H1 (cell line): Measurements from ENCODE around the gene CMIP. TPM values are rescaled to one million over a fixed set of nuclear protein-coding genes. Genes with fewer than 3 reads are reported as not detected.
A peak's percentile ranks its signal among the peaks of the same experiment; 100 is the strongest.

Experiments used
- CTCF ChIA-PET: fragments of 300-600 bp; sonication (Branson Sonifier 250); formaldehyde crosslinking; loops from one replicate; lab custom pipeline; 2021; ENCODE audit not compliant: partially characterized antibody; lab: Charles Lee
- POLR2A ChIA-PET: fragments of 300-600 bp; sonication (Branson Sonifier 250); formaldehyde crosslinking; loops from one replicate; lab custom pipeline; 2021; ENCODE audit warnings: inconsistent platforms; ENCODE audit not compliant: partially characterized antibody; lab: Charles Lee
- DNase-seq, 2 experiments: peaks; one replicate each; pipeline versions ENCODE4 v3.0.0 to v3.0.0-alpha.2; 2010 to 2022; ENCODE audit warnings: low spot score in 2 of 2, low read depth in 1 of 2, mixed read lengths in 1 of 2
- FAIRE-seq: peaks from 2 replicates; lab custom pipeline; 2011; peaks lifted over from hg19 to GRCh38; lab: Jason Lieb, UNC
- H2AFZ ChIP-seq: 2 replicates; pipeline ENCODE4 v1.8.1; 2012; ENCODE audit warnings: low read length, inconsistent platforms
- H2AK5ac ChIP-seq: 2 replicates; pipeline ENCODE4 v1.6.1; 2013; ENCODE audit warnings: low read depth, low read length
- H2BK120ac ChIP-seq: replicated peaks from 2 replicates; pipeline ENCODE3; 2013; ENCODE audit warnings: low read depth, low read length, inconsistent platforms
- H2BK12ac ChIP-seq: 2 replicates; pipeline ENCODE4 v1.6.1; 2013; ENCODE audit warnings: low read depth, low read length
- H2BK15ac ChIP-seq: 2 replicates; pipeline ENCODE4 v1.6.1; 2013; ENCODE audit warnings: low read length
- H2BK20ac ChIP-seq: 2 replicates; pipeline ENCODE4 v1.6.1; 2013; ENCODE audit warnings: low read length
- H2BK5ac ChIP-seq: 2 replicates; pipeline ENCODE4 v1.6.1; 2013; ENCODE audit warnings: low read depth, low read length
- H3K14ac ChIP-seq: 2 replicates; pipeline ENCODE4 v1.6.1; 2013; ENCODE audit warnings: inconsistent platforms; ENCODE audit not compliant: insufficient read length
- H3K18ac ChIP-seq: 2 replicates; pipeline ENCODE4 v1.6.1; 2013; ENCODE audit warnings: low read length; ENCODE audit errors: extremely low read depth
- H3K23ac ChIP-seq: 2 replicates; pipeline ENCODE4 v1.6.1; 2013; ENCODE audit warnings: inconsistent platforms; ENCODE audit not compliant: insufficient read length
- H3K23me2 ChIP-seq: 2 replicates; pipeline ENCODE4 v1.6.1; 2013; ENCODE audit warnings: low read depth, low read length
- H3K27ac ChIP-seq: 2 replicates; pipeline ENCODE4 v1.6.1; 2011; ENCODE audit warnings: low read depth, low read length, inconsistent platforms
- H3K27me3 ChIP-seq, 4 experiments: replicated peaks in 1 of 4; 1 replicate in 1 of 4; 2 replicates in 3 of 4; pipeline versions ENCODE4 v1.6.1 to v1.8.1; 2011 to 2013; ENCODE audit warnings: low read length in 3 of 4, mild to moderate bottlenecking in 3 of 4, inconsistent platforms in 2 of 4, mixed read lengths in 2 of 4, moderate library complexity in 1 of 4; ENCODE audit not compliant: control insufficient read depth in 3 of 4, insufficient read depth in 3 of 4; ENCODE audit errors: extremely low read depth in 1 of 4
- H3K36me3 ChIP-seq, 4 experiments: 2 replicates each; pipeline versions ENCODE4 v1.6.1 to v1.8.1; 2011 to 2013; ENCODE audit warnings: mild to moderate bottlenecking in 4 of 4, low read length in 3 of 4, moderate library complexity in 2 of 4, control low read depth in 1 of 4, inconsistent platforms in 1 of 4; ENCODE audit not compliant: insufficient read depth in 4 of 4, control insufficient read depth in 2 of 4
- H3K4ac ChIP-seq: replicated peaks from 2 replicates; pipeline ENCODE3; 2013; ENCODE audit warnings: low read length, low read depth, mixed read lengths, inconsistent platforms; ENCODE audit not compliant: insufficient read length
- H3K4me1 ChIP-seq, 4 experiments: replicated peaks in 1 of 4; 1 replicate in 1 of 4; 2 replicates in 3 of 4; pipeline versions ENCODE4 v1.6.1 to v1.8.1; 2011 to 2013; ENCODE audit warnings: low read length in 3 of 4, inconsistent platforms in 2 of 4, mixed read lengths in 1 of 4; ENCODE audit not compliant: insufficient read depth in 4 of 4, control insufficient read depth in 3 of 4
- H3K4me2 ChIP-seq, 2 experiments: 2 replicates each; pipeline versions ENCODE4 v1.6.1 to v1.8.1; 2011 to 2013; ENCODE audit warnings: low read depth in 2 of 2, low read length in 2 of 2, control low read depth in 1 of 2, inconsistent platforms in 1 of 2, mild to moderate bottlenecking in 1 of 2; ENCODE audit not compliant: insufficient read depth in 1 of 2
- H3K4me3 ChIP-seq, 4 experiments: fragments of 200-600, 300-600 bp in 1 of 4; sonication (generic), shearing (Covaris generic), sonication (Bioruptor Twin) in 1 of 4; 2 replicates each; pipeline versions ENCODE4 v1.5.1 to v1.8.1; 2011 to 2016; ENCODE audit warnings: low read length in 4 of 4, low read depth in 3 of 4, control low read depth in 2 of 4, inconsistent platforms in 2 of 4, mild to moderate bottlenecking in 2 of 4, mixed read lengths in 1 of 4, moderate library complexity in 1 of 4; ENCODE audit not compliant: insufficient read depth in 2 of 4; ENCODE audit errors: extremely low read depth in 1 of 4
- H3K56ac ChIP-seq: replicated peaks from 2 replicates; pipeline ENCODE3; 2013; ENCODE audit warnings: low read depth, mild to moderate bottlenecking, mixed read lengths, low read length, inconsistent platforms; ENCODE audit not compliant: insufficient read length
- H3K79me1 ChIP-seq: 2 replicates; pipeline ENCODE4 v1.6.1; 2013; ENCODE audit warnings: low read depth, low read length, control low read depth
- H3K79me2 ChIP-seq, 2 experiments: 2 replicates each; pipeline versions ENCODE4 v1.6.1 to v1.8.1; 2012 to 2013; ENCODE audit warnings: low read length in 2 of 2, mild to moderate bottlenecking in 2 of 2, inconsistent platforms in 1 of 2; ENCODE audit not compliant: insufficient read depth in 2 of 2, control insufficient read depth in 1 of 2
- H3K9ac ChIP-seq, 4 experiments: replicated peaks in 1 of 4; 1 replicate in 1 of 4; 2 replicates in 3 of 4; pipeline versions ENCODE4 v1.6.1 to v1.8.1; 2011 to 2013; ENCODE audit warnings: low read depth in 3 of 4, low read length in 3 of 4, control low read depth in 2 of 4, mild to moderate bottlenecking in 2 of 4, moderate library complexity in 2 of 4, inconsistent platforms in 1 of 4; ENCODE audit errors: extremely low read depth in 1 of 4
- H3K9me3 ChIP-seq, 2 experiments: 2 replicates each; pipeline versions ENCODE4 v1.6.1 to v1.8.1; 2012 to 2013; ENCODE audit warnings: mild to moderate bottlenecking in 2 of 2, moderate library complexity in 2 of 2, control low read depth in 1 of 2, inconsistent platforms in 1 of 2, low read depth in 1 of 2, low read length in 1 of 2, mixed read lengths in 1 of 2; ENCODE audit not compliant: insufficient read depth in 2 of 2
- H4K20me1 ChIP-seq, 2 experiments: replicated peaks in 1 of 2; 2 replicates each; pipeline versions ENCODE3 to v1.8.1; 2011 to 2013; ENCODE audit warnings: inconsistent platforms in 2 of 2, low read length in 2 of 2, mild to moderate bottlenecking in 1 of 2; ENCODE audit not compliant: insufficient read depth in 2 of 2, control insufficient read depth in 1 of 2
- H4K5ac ChIP-seq: 2 replicates; pipeline ENCODE4 v1.6.1; 2013; ENCODE audit warnings: low read length, low read depth, mixed read lengths, inconsistent platforms; ENCODE audit not compliant: insufficient read length
- H4K8ac ChIP-seq: 2 replicates; pipeline ENCODE4 v1.8.0; 2013; ENCODE audit warnings: mild to moderate bottlenecking, moderate library complexity, low read length, inconsistent platforms; ENCODE audit not compliant: insufficient read depth; ENCODE audit errors: extremely low read depth
- H4K91ac ChIP-seq: replicated peaks from 2 replicates; pipeline ENCODE3; 2013; ENCODE audit warnings: low read length, mixed read lengths, inconsistent platforms; ENCODE audit not compliant: insufficient read length
- E2F6 ChIP-seq: IDR thresholded peaks from 2 replicates; pipeline ENCODE4 v1.6.1; 2012; ENCODE audit warnings: inconsistent platforms
- HDAC6 ChIP-seq: IDR thresholded peaks from one replicate; pipeline ENCODE4 v1.7.1; 2012; ENCODE audit warnings: low read depth, mild to moderate bottlenecking, inconsistent platforms, low read length, moderate library complexity
- WGBS, 2 experiments: shearing (Covaris generic) in 1 of 2; methylation state at CpG; one replicate each; pipeline versions ENCODE4 v1.1.6 to v1.1.7; 2013 to 2015; ENCODE audit warnings: low lambda C conversion rate in 2 of 2, mixed read lengths in 2 of 2, inconsistent platforms in 1 of 2, low coverage in 1 of 2, missing lambda C conversion rate in 1 of 2; ENCODE audit not compliant: insufficient replicate concordance in 2 of 2, insufficient coverage in 1 of 2, insufficient read length in 1 of 2; ENCODE audit errors: extremely low coverage in 1 of 2, missing lambda C conversion rate in 1 of 2; 5-methylcytosine and 5-hydroxymethylcytosine counted together
- polyA plus RNA-seq, 7 experiments: library from polyadenylated mRNA; depleted of rRNA in 3 of 7; stranded (reverse) in 5 of 7; unstranded in 2 of 7; fragments of >200 nt in 5 of 7; fragments of 200-250 nt in 2 of 7; gene quantifications; 1 replicate in 5 of 7; 2 replicates in 1 of 7; 4 replicates in 1 of 7; pipeline versions ENCODE4 v1.2.1 to v1.2.3, GENCODE V29; 2011 to 2013; ENCODE audit warnings: missing spikeins in 2 of 7, mixed read lengths in 2 of 7
- total RNA-seq: library from RNA; stranded (reverse); fragmentation: NEBNext Ultra II Directional; extraction: Animal tissue kit (Norgen Biotek cat#: 25700); gene quantifications from 2 replicates; pipeline ENCODE4 v1.2.1, GENCODE V29; 2021

CMIP gene
- total and polyA plus RNA-seq, 2 of the 8 experiments (the other 6 are each of a cell fraction or from before 2014, with no cell fraction given), result 7.9 to 53.2 TPM

DNA sequence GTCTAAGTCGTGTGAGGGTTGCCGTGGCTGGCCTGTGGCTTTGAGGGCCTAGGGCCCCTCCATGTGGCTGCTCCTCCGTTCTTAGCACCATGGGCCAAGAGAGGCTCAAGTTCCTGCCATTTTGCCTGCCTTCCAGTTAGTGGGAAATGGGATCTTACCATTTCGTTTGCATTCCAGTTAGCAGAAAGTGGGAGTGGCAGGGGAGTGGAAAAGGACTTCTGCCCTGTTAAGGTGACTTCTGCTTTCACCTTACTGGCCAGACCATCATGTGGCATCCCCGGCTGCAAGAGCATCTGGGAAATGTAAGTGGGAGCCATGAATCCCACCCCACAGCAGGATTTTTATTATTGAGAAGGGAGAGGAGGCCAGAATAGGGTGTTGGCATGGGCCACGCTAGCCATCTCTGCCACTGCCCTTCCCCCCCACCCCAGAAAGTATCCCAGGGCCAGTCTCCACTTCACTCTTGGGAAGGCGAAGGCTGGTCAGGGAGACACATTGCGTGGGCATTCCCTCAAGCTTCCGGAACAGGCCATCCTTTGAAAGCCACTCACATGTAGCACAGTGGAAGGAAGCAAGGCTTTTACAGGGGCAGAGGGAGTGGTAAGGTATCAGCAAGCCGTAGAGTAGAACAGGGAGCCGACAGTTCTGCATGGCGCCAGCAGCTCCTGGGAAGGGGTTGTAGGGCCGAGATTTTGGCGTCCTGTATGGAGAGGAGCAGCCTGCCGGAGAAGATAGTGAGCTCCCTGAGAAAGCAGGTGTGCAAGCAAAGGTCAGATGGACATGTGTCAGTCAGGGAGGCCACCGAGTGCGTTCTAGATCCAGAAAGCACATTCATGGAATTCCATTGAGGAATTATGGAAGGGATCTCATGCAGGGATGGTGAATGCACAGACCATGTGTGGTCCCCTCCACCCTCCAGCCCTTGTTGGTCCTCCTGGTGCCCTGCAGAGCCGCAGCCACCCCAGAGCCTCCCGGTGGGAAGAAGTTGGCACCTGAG is 33.4 kb downstream of the CMIP start:
- H2BK20ac ChIP-seq, result no peak overlapping the region
- peaks cover 33% of the 10 kb centered on the region for H3K79me1 ChIP-seq
- no peak overlapping the region for H4K5ac ChIP-seq
- peaks cover 21 to 34% of the 10 kb centered on the region in 2 experiments for H4K20me1 ChIP-seq
- H3K4ac ChIP-seq, result no peak overlapping the region
- H3K23me2 ChIP-seq, result no peaks in the 10 kb centered on the region
- H3K4me3 ChIP-seq, result no peak overlapping the region
- H3K4me2 ChIP-seq, result no peak overlapping the region; a peak in 1 of 4 replicates
- H3K79me2 ChIP-seq, result peaks cover 3 to 92% of the 10 kb centered on the region in 2 experiments; a peak in 3 of 4 replicates
- H3K23ac ChIP-seq, result no peak overlapping the region
- ChIA-PET POLR2A (interaction anchor here (1.2 to 1.4 kb wide), 2 partner anchors 9 to 36 kb away, joined by 3 read pairs; no protein-coding TSS in a partner anchor), CTCF (no interaction called here)
- no peak overlapping the region for H3K27ac ChIP-seq
- no peak overlapping the region for H3K9ac ChIP-seq
- no peak overlapping the region for H2BK120ac ChIP-seq
- no peak for DNase-seq
- H3K14ac ChIP-seq, result no peak overlapping the region
- no peak overlapping the region for H4K91ac ChIP-seq
- H3K56ac ChIP-seq, result no peak overlapping the region
- H3K18ac ChIP-seq, result no peak overlapping the region
- no peak overlapping the region for H2AFZ ChIP-seq
- FAIRE-seq, result no peak
- H3K27me3 ChIP-seq, result no peaks in the 10 kb centered on the region
- peak overlapping the region; percentile 44; the same call in 1 of the 2 replicates for H2BK5ac ChIP-seq
- 0 out of 2 replicates have a peak overlapping the region, but pooled peaks have one; percentile 24 for H2AK5ac ChIP-seq
- 90% methylated on average over 18 of the region's 19 CpGs; no CpG with 5 or more reads in 1 of the 2 experiments for WGBS, 2 experiments
- H3K4me1 ChIP-seq, result peaks cover 4 to 24% (median 7%) of the 10 kb centered on the region in 4 experiments
- 0 out of 2 replicates have a peak overlapping the region, but pooled peaks have one; percentile 39 for H2BK12ac ChIP-seq
- H4K8ac ChIP-seq, result no peak overlapping the region
- no peaks in the 10 kb centered on the region for H3K9me3 ChIP-seq
- no peak overlapping the region for H2BK15ac ChIP-seq
- H3K36me3 ChIP-seq, result no peaks in the 10 kb centered on the region
- no peak for TF ChIP-seq E2F6
- no peak for TF ChIP-seq HDAC6
